Rectal smooth muscle tissue (tissue), 1 donor: ENCODE results near the gene CAPN5.

Experiments used
- H3K27ac ChIP-seq: one replicate; pipeline ENCODE4 v1.7.0; 2013; ENCODE audit warnings: low read depth, low read length, inconsistent platforms
- H3K27me3 ChIP-seq: one replicate; pipeline ENCODE4 v1.7.0; 2013; ENCODE audit warnings: low read length; ENCODE audit not compliant: control insufficient read depth, insufficient read depth
- H3K36me3 ChIP-seq: one replicate; pipeline ENCODE4 v1.7.0; 2013; ENCODE audit warnings: low read length; ENCODE audit not compliant: control insufficient read depth, insufficient read depth
- H3K4me1 ChIP-seq: one replicate; pipeline ENCODE4 v1.7.0; 2013; ENCODE audit warnings: low read length; ENCODE audit not compliant: control insufficient read depth, insufficient read depth
- H3K4me3 ChIP-seq: one replicate; pipeline ENCODE4 v1.7.0; 2013; ENCODE audit warnings: low read length
- H3K9ac ChIP-seq: one replicate; pipeline ENCODE4 v1.7.0; 2013; ENCODE audit warnings: low read length

CAPN5 gene

GRCh38 chr11:77167111-77167626 lies 100.4 kb downstream of the CAPN5 start:
- Histone ChIP-seq H3K4me3 (no peak overlapping the region), H3K27me3 (no peaks in the 10 kb centered on the region), H3K9ac (no peak overlapping the region), H3K36me3 (no peaks in the 10 kb centered on the region), H3K27ac (no peak overlapping the region), H3K4me1 (no peaks in the 10 kb centered on the region)

DNA sequence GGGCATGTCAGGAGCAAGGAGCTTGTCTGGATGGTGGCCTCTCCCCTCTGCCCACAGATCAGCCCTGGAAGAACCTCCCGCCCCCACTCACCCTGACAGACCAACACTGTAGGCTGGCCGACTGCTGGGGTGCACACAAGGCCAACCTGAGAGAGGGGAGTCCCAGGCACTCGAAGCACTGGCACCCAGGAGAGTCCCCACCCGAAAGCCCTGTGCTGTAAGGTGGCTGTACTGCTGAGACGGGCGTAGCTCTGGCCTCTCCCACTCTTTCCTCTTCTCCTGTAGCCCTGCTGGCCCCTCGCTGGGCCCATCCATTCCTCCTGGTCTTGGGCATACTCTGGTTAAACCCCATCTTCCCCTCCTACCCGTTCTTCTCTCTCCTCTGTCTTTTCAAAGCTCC lies 101.0 kb downstream of the CAPN5 start:
- Histone ChIP-seq H3K27me3 (no peaks in the 10 kb centered on the region), H3K4me3 (no peak overlapping the region), H3K4me1 (no peaks in the 10 kb centered on the region), H3K9ac (no peak overlapping the region), H3K27ac (no peak overlapping the region), H3K36me3 (no peaks in the 10 kb centered on the region)

DNA sequence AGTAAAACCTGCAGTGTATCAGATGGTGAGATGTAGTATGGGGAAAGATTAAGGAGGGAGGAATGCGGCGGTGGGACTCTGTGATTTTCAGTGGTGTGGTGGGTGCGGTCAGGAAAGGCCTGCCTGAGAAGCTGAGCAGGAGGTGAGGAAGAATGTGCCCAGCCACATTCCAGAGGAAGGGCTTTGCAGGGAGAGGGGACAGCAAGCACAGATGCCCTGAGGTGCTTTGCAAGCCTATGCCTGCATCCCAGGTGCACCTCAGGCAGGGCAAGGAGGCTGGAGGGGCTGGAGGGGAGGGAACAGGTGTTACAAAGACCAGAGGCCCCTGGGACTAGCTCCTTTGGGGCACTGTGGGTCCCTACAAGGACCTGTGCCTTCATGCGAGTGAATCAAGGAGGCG lies 103.3 kb downstream of the CAPN5 start:
- Histone ChIP-seq H3K4me3 (no peak overlapping the region), H3K27ac (no peak overlapping the region), H3K36me3 (no peaks in the 10 kb centered on the region), H3K27me3 (no peaks in the 10 kb centered on the region), H3K9ac (no peak overlapping the region), H3K4me1 (no peaks in the 10 kb centered on the region)

GRCh38 chr11:77171254-77171653 lies 104.5 kb downstream of the CAPN5 start:
- H3K9ac ChIP-seq: no peak overlapping the region
- H3K4me1 ChIP-seq: no peaks in the 10 kb centered on the region
- H3K36me3 ChIP-seq: no peaks in the 10 kb centered on the region
- H3K27ac ChIP-seq: no peak overlapping the region
- no peak overlapping the region for H3K4me3 ChIP-seq
- H3K27me3 ChIP-seq: no peaks in the 10 kb centered on the region

DNA sequence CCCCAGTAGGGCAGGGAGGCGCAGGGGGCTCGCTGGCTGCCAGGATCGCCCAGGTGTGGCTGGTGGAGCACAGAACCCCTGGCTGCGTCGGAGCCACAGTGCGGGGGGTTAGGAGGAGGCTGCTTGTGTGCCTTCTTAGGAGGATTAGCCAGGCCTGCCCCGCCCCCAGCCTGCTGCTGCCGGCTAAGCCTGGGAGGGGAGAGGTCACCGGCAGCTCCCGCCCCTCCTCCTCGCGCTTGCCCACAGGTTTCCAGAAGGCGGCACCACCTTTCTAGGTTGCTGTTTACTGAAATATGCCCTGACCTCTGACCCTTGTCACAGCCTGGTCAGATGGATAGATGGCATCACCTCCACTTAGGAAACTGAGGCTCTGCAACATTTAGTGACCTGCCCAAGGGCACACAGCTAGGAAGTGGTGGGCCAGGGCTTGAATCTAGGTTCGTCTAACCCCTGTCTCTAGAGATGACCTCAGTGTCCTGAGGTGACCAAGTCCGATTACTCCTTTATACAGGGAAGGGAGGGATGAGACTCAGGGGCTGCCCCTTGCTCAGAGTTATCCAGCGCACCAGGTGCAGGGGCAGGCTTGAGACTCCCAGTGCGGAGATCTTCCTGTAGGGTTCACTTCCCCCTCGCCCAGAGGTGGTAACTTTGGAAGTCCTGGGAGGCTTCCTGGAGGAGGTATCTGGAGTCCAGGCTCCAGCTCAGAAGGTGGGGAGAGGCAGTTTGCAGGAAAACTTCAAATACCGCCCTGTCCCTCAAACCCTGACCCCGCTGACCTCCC lies 105.3 kb downstream of the CAPN5 start:
- no peak overlapping the region for H3K4me3 ChIP-seq
- H3K27me3 ChIP-seq: no peaks in the 10 kb centered on the region
- H3K4me1 ChIP-seq: no peaks in the 10 kb centered on the region
- H3K9ac ChIP-seq: no peak overlapping the region
- H3K36me3 ChIP-seq: no peaks in the 10 kb centered on the region
- H3K27ac ChIP-seq: no peak overlapping the region

- Histone ChIP-seq H3K36me3 (no peaks in the 10 kb centered on the region), H3K27me3 (no peaks in the 10 kb centered on the region), H3K4me3 (no peak overlapping the region), H3K27ac (no peak overlapping the region), H3K4me1 (no peaks in the 10 kb centered on the region), H3K9ac (no peak overlapping the region)
Observed at GRCh38 chr11:77172666-77172982, 105.9 kb downstream of the CAPN5 start.

DNA sequence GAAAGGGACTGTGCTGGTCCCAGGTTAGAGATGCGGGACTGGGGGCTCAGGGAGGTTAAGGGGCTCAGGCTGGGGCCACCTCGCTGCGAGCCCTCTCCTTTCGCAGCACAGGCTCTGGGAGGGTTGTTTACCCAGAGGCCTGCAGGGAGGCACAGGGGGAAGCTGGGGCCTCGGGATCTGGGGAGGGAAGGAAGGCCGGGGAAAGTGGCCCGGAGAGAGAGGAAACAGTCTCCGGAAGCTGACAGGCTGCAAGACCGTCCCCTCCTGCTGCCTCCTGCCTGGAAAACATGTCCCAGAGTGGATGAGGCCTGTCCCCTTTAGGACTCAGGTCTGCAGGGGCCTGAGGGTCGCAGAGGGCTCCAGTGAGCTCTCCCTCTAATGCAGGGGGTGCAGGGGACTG lies 106.7 kb downstream of the CAPN5 start:
- Histone ChIP-seq H3K4me1 (no peaks in the 10 kb centered on the region), H3K9ac (no peak overlapping the region)

DNA sequence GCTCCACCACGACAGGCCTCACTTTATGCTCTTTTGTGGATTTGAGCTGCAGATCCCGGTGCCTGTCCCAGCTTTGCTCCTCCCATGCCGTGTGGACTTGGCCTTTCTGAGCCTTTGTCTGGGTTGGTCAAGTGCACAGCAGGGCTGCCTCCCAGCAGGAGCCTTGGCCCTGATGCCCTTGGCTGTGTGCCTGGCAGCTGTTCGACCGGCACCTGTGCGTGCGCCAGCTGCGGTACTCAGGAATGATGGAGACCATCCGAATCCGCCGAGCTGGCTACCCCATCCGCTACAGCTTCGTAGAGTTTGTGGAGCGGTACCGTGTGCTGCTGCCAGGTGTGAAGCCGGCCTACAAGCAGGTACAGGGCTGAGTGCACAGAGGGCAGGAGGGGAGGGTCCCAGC lies 107.8 kb downstream of the CAPN5 start:
- Histone ChIP-seq H3K36me3 (no peaks in the 10 kb centered on the region), H3K27ac (no peak overlapping the region), H3K9ac (no peak overlapping the region), H3K4me3 (no peak overlapping the region), H3K27me3 (no peaks in the 10 kb centered on the region), H3K4me1 (no peaks in the 10 kb centered on the region)

More for the DNA sequence above, 106.7 kb downstream of the CAPN5 start:
- no peak overlapping the region for H3K27ac ChIP-seq
- no peaks in the 10 kb centered on the region for H3K36me3 ChIP-seq
- H3K4me3 ChIP-seq: no peak overlapping the region
- H3K27me3 ChIP-seq: no peaks in the 10 kb centered on the region

DNA sequence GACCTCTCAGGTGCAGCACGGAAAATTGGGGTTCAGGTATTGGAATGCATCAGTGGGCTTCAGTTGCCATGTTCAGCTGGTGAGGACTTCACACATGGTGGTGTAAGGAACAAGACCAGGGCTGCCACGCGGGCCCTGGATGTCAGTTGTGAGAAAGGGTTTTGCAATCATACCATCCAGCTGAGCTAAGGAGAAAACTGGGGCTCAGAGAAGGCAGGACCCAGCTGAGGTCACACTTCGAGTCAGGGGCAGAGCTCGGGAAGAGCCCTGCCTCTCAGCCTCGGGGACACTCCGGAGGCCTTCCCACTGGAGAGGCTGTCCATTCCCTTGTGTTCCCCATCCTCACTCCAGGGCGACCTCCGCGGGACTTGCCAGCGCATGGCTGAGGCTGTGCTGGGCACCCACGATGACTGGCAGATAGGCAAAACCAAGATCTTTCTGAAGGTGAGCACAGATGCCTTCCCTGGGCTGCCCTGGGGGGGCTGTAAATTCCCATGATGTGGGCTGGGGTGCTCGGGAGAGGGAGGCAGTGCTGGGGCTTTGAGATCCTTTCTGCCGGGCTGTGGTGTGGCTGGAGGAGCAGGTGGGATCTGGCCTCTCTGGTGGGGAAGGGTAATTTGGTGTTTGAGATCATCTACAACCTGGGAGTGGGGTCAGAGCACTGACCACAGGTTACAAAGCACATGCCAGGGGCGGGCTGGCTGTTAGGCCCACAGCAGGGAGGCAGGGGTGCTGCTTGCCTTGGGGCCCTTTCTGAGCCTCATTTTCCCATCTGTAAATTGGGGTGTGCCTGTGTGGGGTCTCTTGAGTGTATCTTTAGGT lies 108.5 kb downstream of the CAPN5 start:
- Histone ChIP-seq H3K4me1 (no peaks in the 10 kb centered on the region), H3K27me3 (no peaks in the 10 kb centered on the region), H3K36me3 (no peaks in the 10 kb centered on the region), H3K4me3 (no peak overlapping the region), H3K9ac (no peak overlapping the region), H3K27ac (no peak overlapping the region)
